CD8-positive, alpha-beta memory T cell (primary cell): ENCODE results near the gene AIPL1. TPM values are rescaled to one million over a fixed set of nuclear protein-coding genes. Genes with fewer than 3 reads are reported as not detected.

Source experiments
- CTCF ChIA-PET: fragments of 350-600 bp; sonication (Branson Sonifier 250); formaldehyde crosslinking; loops from one replicate; lab custom pipeline; 2021; ENCODE audit warnings: antibody characterized with exemption; lab: Charles Lee
- POLR2A ChIA-PET: fragments of 350-600 bp; sonication (Branson Sonifier 250); formaldehyde crosslinking; loops from one replicate; lab custom pipeline; 2021; ENCODE audit warnings: antibody characterized with exemption; lab: Charles Lee
- DNase-seq, 5 donors: peaks; one replicate each; pipeline versions ENCODE4 v3.0.0 to v3.0.0-alpha.2; 2020 to 2022; ENCODE audit warnings: mixed read lengths in 1 of 5
- H3K27ac ChIP-seq: one replicate; pipeline ENCODE4 v1.7.0; 2013; ENCODE audit warnings: low read depth, mild to moderate bottlenecking, low read length, moderate library complexity
- H3K27me3 ChIP-seq: 2 replicates; pipeline ENCODE4 v1.7.0; 2013; ENCODE audit warnings: low read length, mild to moderate bottlenecking; ENCODE audit not compliant: insufficient read depth, poor library complexity, severe bottlenecking
- H3K36me3 ChIP-seq: 2 replicates; pipeline ENCODE4 v1.7.0; 2013; ENCODE audit warnings: mild to moderate bottlenecking, low read length, moderate library complexity; ENCODE audit not compliant: insufficient read depth
- H3K4me1 ChIP-seq: 2 replicates; pipeline ENCODE4 v1.7.0; 2013; ENCODE audit warnings: mild to moderate bottlenecking, low read length, moderate library complexity; ENCODE audit not compliant: insufficient read depth
- H3K4me3 ChIP-seq: 2 replicates; pipeline ENCODE4 v1.7.0; 2013; ENCODE audit warnings: mild to moderate bottlenecking, low read length
- H3K9me3 ChIP-seq: 2 replicates; pipeline ENCODE4 v1.7.0; 2013; ENCODE audit warnings: mild to moderate bottlenecking, low read length
- H3K27ac Mint-ChIP-seq, 8 donors: one replicate each; pipeline ENCODE4 v1.8.0; 2020 to 2021; ENCODE audit warnings: mixed read lengths in 8 of 8, mild to moderate bottlenecking in 6 of 8, inconsistent platforms in 3 of 8, moderate library complexity in 3 of 8
- H3K27me3 Mint-ChIP-seq, 2 donors: one replicate each; pipeline ENCODE4 v1.8.0; 2020 to 2021; ENCODE audit warnings: mixed read lengths in 2 of 2, mild to moderate bottlenecking in 1 of 2, moderate library complexity in 1 of 2
- H3K36me3 Mint-ChIP-seq, 3 donors: one replicate each; pipeline ENCODE4 v1.8.0; 2020 to 2021; ENCODE audit warnings: mixed read lengths in 3 of 3, inconsistent platforms in 1 of 3, mild to moderate bottlenecking in 1 of 3
- H3K4me1 Mint-ChIP-seq, 3 donors: one replicate each; pipeline ENCODE4 v1.8.0; 2020 to 2021; ENCODE audit warnings: mixed read lengths in 3 of 3, inconsistent platforms in 1 of 3, mild to moderate bottlenecking in 1 of 3
- H3K4me3 Mint-ChIP-seq, 7 donors: one replicate each; pipeline ENCODE4 v1.8.0; 2020 to 2021; ENCODE audit warnings: mixed read lengths in 7 of 7, mild to moderate bottlenecking in 6 of 7, moderate library complexity in 4 of 7, inconsistent platforms in 2 of 7
- H3K9me3 Mint-ChIP-seq, 5 donors: one replicate each; pipeline ENCODE4 v1.8.0; 2020 to 2022; ENCODE audit warnings: mixed read lengths in 5 of 5, mild to moderate bottlenecking in 3 of 5, moderate library complexity in 2 of 5, inconsistent platforms in 1 of 5
- polyA plus RNA-seq: library from polyadenylated mRNA; unstranded; fragments of 300-500 nt; fragmentation: Illumina TruSeq; gene quantifications from one replicate; pipeline ENCODE4 v1.2.3, GENCODE V29; 2021
- total RNA-seq, 2 experiments: library from RNA; stranded (reverse); gene quantifications; one replicate each; pipeline ENCODE4 v1.2.3, GENCODE V29; 2021

Gene AIPL1
- total and polyA plus RNA-seq, 3 experiments from 2014 or later: not detected

DNA sequence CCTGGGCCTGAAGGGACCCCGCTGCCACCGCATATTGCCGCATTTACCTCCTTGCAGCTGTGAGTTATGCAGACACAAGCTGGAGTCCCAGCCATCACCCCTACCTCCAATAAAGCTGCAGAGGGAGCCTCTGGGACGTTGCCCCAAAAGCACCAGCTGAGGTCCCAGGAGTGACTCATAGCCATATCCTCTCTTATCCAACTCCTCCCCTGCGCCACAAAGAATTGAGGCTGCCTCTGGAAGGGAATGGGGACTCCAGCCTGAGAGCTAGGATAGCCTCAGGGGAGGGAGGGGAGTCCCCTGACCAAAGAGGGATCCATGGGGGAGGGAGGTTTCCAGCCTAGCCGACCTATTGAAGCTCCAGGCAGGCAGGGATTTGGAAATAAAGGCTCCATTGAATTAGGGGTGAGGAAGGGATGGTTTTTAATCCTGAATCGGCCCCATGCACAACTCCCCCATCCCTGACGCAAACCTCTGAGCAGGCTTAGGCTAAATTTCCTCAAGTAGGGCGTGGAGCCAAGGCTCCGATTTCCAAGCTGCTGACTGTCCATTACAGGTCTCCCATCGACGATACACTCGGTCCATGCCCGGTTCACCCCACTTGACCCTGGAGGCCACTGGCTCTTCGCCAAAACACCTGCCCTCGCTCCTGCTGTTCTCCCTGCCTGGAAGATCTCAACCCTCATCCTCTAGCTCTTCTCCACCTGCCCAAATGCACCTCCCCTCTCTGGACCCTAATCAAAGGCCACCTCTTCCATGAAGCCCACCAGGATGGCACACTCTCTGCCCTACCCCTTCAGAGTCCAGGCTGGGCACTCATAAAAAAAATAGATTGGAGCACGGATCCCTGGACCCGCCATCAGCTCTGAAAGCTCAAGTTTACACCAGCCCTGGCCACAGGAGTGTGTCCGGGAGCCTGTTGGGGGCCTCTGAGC is 36.9 kb upstream of the AIPL1 start:
- no peaks in the 10 kb centered on the region for H3K27me3 ChIP-seq
- no peaks in the 10 kb centered on the region for H3K4me1 Mint-ChIP-seq
- H3K9me3 Mint-ChIP-seq: no peaks in the 10 kb centered on the region
- peak overlapping the region in 1 of 8 donors; percentile 19 for H3K27ac Mint-ChIP-seq
- H3K4me3 Mint-ChIP-seq: no peak overlapping the region
- ChIA-PET POLR2A (no interaction called here), CTCF (interaction anchor here (1.8 to 2.6 kb wide), 3 partner anchors 26 to 329 kb away, joined by 5 to 7 read pairs (median 5); no protein-coding TSS in a partner anchor)
- H3K9me3 ChIP-seq: no peaks in the 10 kb centered on the region
- no peak for DNase-seq
- peaks cover 0 to 3% of the 10 kb centered on the region in 2 donors for H3K27me3 Mint-ChIP-seq
- no peak overlapping the region for H3K4me3 ChIP-seq
- no peaks in the 10 kb centered on the region for H3K36me3 Mint-ChIP-seq
- no peak overlapping the region for H3K27ac ChIP-seq
- no peaks in the 10 kb centered on the region for H3K36me3 ChIP-seq
- H3K4me1 ChIP-seq: no peaks in the 10 kb centered on the region

DNA sequence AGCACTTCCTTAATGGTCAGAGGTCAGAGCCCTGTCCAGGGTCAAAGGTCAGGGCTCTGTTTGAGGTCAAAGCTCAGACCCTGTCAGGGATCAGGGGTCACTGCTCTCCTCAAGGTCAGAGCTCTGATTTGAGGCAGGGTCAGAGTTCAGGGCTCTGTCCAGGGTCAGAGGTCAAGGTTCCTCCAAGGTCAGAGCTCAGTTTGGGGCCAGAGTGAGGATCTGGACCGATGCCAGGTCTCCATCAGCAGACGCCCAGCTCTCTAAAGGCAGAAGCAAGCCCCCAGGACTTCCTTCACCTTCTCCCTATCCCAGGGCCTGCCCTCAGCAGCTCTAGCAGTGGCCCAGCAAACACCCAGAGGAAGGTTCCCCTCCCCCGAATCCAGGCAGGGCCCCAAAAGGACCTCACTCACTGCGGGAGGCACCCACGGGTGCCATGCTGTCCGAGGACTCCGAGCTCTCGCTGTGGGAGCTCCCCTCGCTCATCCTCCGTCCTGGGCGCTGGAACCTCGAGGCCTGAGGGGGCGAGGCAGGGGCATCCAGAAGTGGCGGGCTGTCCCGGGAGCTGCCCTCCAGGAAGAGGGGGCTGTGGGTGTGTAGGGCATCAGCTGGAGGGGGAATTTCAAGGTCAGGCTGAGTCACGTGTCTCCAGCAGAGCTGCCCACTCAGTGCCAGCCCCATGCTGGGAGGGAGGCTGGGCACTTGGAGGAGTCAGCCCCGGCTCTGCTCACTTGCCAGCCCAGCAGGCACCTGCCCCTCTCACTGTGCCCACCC is 36.0 kb upstream of the AIPL1 start:
- CTCF ChIA-PET: no interaction called here

DNA sequence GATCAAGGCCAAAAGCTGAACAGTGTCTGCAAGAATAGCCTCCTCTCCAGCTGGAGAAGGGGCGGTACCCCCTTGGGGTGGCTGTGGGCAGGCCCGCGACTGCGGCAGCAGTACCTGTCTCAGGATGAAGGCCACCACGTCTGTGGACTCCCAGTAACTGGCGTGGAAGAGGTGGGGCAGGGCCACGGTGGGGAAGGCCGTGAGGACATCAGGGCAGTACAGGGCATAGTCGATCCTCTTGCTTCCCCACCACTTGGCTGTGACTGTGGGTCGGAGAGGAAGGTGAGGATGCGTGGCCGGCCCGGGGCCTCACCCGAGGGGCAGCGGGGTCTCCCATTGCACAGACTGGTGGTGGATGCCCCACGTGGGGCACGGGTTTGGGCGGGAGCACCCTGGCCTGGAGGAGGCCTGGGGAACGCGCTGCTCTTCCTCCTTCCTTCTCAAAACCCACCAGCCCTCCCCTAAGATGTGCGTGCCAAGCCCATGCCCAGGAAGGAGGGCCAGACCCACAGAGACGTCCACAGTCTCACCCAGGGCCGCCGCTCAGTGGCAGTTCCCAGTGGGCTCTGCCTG is 35.3 kb upstream of the AIPL1 start:
- ChIA-PET POLR2A (no interaction called here), CTCF (no interaction called here)
- Mint-ChIP-seq H3K9me3 (no peaks in the 10 kb centered on the region), H3K36me3 (no peaks in the 10 kb centered on the region), H3K4me1 (no peaks in the 10 kb centered on the region), H3K4me3 (no peak overlapping the region), H3K27ac (no peak overlapping the region), H3K27me3 (peaks cover 4 to 10% of the 10 kb centered on the region in 2 donors)
- Histone ChIP-seq H3K9me3 (no peaks in the 10 kb centered on the region), H3K27ac (no peak overlapping the region), H3K4me3 (no peak overlapping the region), H3K36me3 (no peaks in the 10 kb centered on the region), H3K4me1 (no peaks in the 10 kb centered on the region), H3K27me3 (no peaks in the 10 kb centered on the region)
- DNase-seq: no peak

More for the DNA sequence above, 36.0 kb upstream of the AIPL1 start:
- no peaks in the 10 kb centered on the region for H3K4me1 Mint-ChIP-seq
- Histone ChIP-seq H3K27me3 (no peaks in the 10 kb centered on the region), H3K4me1 (no peaks in the 10 kb centered on the region), H3K4me3 (no peak overlapping the region), H3K9me3 (no peaks in the 10 kb centered on the region), H3K36me3 (no peaks in the 10 kb centered on the region), H3K27ac (no peak overlapping the region)
- peaks cover 3 to 6% of the 10 kb centered on the region in 2 donors for H3K27me3 Mint-ChIP-seq
- POLR2A ChIA-PET: no interaction called here
- H3K9me3 Mint-ChIP-seq: no peaks in the 10 kb centered on the region
- no peaks in the 10 kb centered on the region for H3K36me3 Mint-ChIP-seq
- no peak overlapping the region for H3K4me3 Mint-ChIP-seq
- no peak overlapping the region for H3K27ac Mint-ChIP-seq
- no peak for DNase-seq

DNA sequence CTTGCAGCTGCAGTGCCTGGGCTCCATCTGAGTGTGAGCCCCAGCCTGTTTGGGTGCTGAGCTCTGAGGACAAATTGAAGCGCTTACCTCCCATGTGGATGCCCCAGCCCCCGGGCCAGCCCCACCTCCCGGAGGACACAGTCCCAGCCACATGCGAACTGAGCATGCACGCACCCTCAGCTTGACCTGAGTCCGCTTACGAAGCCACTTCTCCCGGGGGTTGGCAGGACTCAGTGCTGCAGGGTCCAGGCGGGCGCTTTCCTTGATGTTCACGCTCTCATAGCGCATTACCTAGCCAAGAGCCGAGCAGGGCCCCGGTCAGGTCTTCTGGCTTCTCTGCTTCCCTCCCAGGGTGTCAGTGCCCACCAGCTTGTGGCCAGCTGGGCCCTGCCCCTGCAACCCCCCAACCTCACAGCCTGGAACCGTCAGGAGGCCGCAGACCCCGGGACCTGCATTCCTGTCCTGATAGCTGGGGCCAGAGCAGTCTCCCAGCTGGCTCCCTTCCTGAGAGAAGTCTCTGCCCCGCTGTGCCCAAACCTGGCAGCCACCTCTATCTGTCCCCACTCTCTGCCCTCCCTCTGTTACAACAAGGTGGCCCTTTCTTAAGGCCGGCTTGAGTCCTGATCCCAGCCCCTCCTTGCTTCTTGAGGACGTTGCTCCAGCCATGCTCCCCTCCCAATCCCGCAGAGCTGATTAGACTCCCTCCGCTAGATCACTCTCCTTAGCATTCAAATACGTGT is 33.3 kb upstream of the AIPL1 start:
- ChIA-PET CTCF (no interaction called here), POLR2A (no interaction called here)
- Histone ChIP-seq H3K4me3 (no peak overlapping the region), H3K36me3 (no peaks in the 10 kb centered on the region), H3K27me3 (no peaks in the 10 kb centered on the region), H3K27ac (no peak overlapping the region), H3K9me3 (no peaks in the 10 kb centered on the region), H3K4me1 (no peaks in the 10 kb centered on the region)
- H3K4me1 Mint-ChIP-seq: no peaks in the 10 kb centered on the region
- H3K4me3 Mint-ChIP-seq: no peak overlapping the region
- DNase-seq: no peak
- peaks cover 6 to 10% of the 10 kb centered on the region in 2 donors for H3K27me3 Mint-ChIP-seq
- H3K9me3 Mint-ChIP-seq: no peaks in the 10 kb centered on the region
- no peaks in the 10 kb centered on the region for H3K36me3 Mint-ChIP-seq
- no peak overlapping the region for H3K27ac Mint-ChIP-seq

DNA sequence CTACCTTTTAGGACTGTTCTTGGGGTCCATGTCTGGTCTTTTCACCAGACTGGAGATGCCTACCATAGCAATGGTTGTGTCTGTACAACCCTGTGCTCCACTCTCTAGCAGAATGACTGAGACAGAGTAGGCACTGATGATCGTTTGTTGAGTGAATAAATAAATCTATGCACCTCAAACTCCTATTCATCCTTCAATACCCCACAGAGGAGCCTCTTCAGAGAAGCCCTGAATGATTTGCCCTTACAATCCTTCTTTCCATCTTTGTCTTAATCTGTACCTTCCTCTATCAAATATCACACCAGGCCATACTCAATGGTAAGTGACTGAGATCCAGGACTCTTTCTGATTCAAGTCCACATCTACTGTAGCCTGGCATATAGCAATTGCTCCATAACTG is 32.6 kb upstream of the AIPL1 start:
- H3K4me1 Mint-ChIP-seq: no peaks in the 10 kb centered on the region
- no peak overlapping the region for H3K27ac ChIP-seq
- no peak for DNase-seq
- H3K9me3 Mint-ChIP-seq: no peaks in the 10 kb centered on the region
- CTCF ChIA-PET: no interaction called here
- POLR2A ChIA-PET: no interaction called here
- no peaks in the 10 kb centered on the region for H3K9me3 ChIP-seq
- H3K4me3 Mint-ChIP-seq: no peak overlapping the region
- no peak overlapping the region for H3K27ac Mint-ChIP-seq
- H3K27me3 Mint-ChIP-seq: peaks cover 6 to 10% of the 10 kb centered on the region in 2 donors
- no peaks in the 10 kb centered on the region for H3K27me3 ChIP-seq
- no peaks in the 10 kb centered on the region for H3K36me3 Mint-ChIP-seq
- no peaks in the 10 kb centered on the region for H3K4me1 ChIP-seq
- H3K4me3 ChIP-seq: no peak overlapping the region
- H3K36me3 ChIP-seq: no peaks in the 10 kb centered on the region

DNA sequence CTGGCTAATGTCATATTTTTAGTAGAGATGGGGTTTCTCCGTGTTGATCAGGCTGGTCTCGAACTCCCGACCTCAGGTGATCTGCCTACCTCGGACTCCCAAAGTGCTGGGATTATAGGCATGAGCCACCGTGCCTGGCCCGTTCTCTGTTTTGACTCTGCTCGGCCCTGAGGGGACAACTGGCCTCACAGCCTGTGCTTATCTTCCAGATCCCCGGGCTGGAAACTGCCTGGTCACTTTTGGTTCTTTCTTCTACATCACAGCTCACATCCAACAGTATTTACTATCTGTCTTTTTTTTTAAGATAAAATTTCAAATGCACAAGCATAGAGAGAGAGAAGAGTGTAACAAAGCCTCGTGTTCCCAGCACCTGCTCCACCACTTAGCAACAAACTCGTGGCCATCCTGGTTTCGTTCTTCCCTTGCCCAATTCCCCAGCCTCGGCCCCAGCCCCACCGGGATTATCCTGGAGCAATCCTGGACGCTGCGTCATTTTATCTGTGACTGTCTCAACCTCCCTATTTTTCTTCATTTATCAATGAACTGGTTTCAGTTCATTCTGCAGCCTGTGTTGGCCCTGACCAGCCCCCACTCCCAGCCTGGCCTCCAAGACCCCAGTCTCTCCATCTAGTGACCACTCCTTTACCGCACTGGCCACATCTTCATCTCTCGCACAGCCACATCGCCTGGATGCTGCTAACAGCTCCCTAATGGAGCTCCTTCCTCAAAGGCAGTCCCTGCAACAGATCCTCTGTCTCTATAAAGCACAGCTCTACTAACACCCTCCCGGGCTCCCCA is 30.5 kb upstream of the AIPL1 start:
- H3K4me3 ChIP-seq: no peak overlapping the region
- Mint-ChIP-seq H3K27ac (no peak overlapping the region), H3K9me3 (no peaks in the 10 kb centered on the region), H3K36me3 (no peaks in the 10 kb centered on the region), H3K27me3 (peaks cover 7 to 10% of the 10 kb centered on the region in 2 donors), H3K4me1 (no peaks in the 10 kb centered on the region), H3K4me3 (no peak overlapping the region)
- H3K27me3 ChIP-seq: no peaks in the 10 kb centered on the region
- H3K9me3 ChIP-seq: no peaks in the 10 kb centered on the region
- ChIA-PET CTCF (no interaction called here), POLR2A (no interaction called here)
- H3K4me1 ChIP-seq: no peaks in the 10 kb centered on the region
- no peaks in the 10 kb centered on the region for H3K36me3 ChIP-seq
- H3K27ac ChIP-seq: no peak overlapping the region
- DNase-seq: no peak

DNA sequence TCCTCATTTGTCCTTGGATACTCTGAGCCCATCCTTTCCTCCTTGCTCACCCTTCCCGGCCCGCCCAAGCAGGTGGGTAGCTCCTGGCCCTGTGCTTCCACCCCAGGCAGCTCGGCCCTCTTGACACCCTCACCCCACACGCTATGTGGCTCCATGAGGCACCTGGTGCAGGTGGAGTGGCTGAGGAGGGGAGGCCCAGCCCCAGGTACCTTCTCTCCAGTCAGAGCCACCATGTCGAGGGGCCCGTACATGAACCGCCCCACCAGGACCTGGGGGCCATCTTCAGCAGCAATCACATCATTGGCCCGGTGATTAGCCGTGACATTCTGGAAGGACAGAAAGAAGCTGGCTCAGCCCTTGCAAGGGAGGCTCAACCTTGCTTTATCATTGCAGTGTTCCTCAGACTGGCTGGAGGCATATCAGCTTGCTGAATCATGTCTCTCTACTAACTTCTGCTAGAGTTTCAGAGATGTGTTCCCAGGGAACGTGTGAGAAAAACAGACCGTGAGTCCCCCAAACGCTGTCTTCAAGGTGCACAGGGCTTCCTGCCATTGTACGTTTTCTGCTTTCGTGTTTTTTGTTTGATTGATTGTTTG is 29.6 kb upstream of the AIPL1 start:
- no peaks in the 10 kb centered on the region for H3K9me3 Mint-ChIP-seq
- CTCF ChIA-PET: no interaction called here
- no peaks in the 10 kb centered on the region for H3K36me3 ChIP-seq
- H3K27me3 Mint-ChIP-seq: peaks cover 7 to 10% of the 10 kb centered on the region in 2 donors
- H3K4me1 Mint-ChIP-seq: no peaks in the 10 kb centered on the region
- no peaks in the 10 kb centered on the region for H3K9me3 ChIP-seq
- no peak overlapping the region for H3K4me3 ChIP-seq
- no peak for DNase-seq
- H3K36me3 Mint-ChIP-seq: no peaks in the 10 kb centered on the region
- POLR2A ChIA-PET: no interaction called here
- no peaks in the 10 kb centered on the region for H3K27me3 ChIP-seq
- H3K27ac Mint-ChIP-seq: no peak overlapping the region
- H3K27ac ChIP-seq: no peak overlapping the region
- no peak overlapping the region for H3K4me3 Mint-ChIP-seq
- no peaks in the 10 kb centered on the region for H3K4me1 ChIP-seq
